Esophagus squamous epithelium (tissue), 4 donors: ENCODE data around the gene MIER2.

Experiments used
- CTCF ChIP-seq, 6 experiments: fragments of 450-650 bp in 4 of 6; fragments of 200-600 bp in 2 of 6; sonication (generic) in 2 of 6; IDR thresholded peaks; one replicate each; pipeline ENCODE4 v1.5.1; 2016 to 2019; ENCODE audit warnings: antibody characterized with exemption in 6 of 6, mild to moderate bottlenecking in 4 of 6, moderate library complexity in 4 of 6
- POLR2A ChIP-seq, 4 donors: fragments of 450-650 bp; IDR thresholded peaks; one replicate each; pipeline ENCODE4 v1.6.1; 2017; ENCODE audit warnings: antibody characterized with exemption in 4 of 4, mild to moderate bottlenecking in 4 of 4, moderate library complexity in 3 of 4

GRCh38 chr19:271856-272255 lies 72.7 kb downstream of the MIER2 start:
- no peak for TF ChIP-seq POLR2A (IDR thresholded peaks at IDR 0.05)
- no peak for TF ChIP-seq CTCF (IDR thresholded peaks at IDR 0.05)
